GM21619 (cell line): ENCODE data around the gene AGTRAP.
A peak's percentile ranks its signal among the peaks of the same experiment; 100 is the strongest.

ENCODE experiments used
- ATAC-seq: cut with Tn5 transposase; IDR thresholded peaks from one replicate; pipeline ENCODE4 v1.9.1; 2021; ENCODE audit not compliant: unreplicated experiment

Gene AGTRAP

DNA sequence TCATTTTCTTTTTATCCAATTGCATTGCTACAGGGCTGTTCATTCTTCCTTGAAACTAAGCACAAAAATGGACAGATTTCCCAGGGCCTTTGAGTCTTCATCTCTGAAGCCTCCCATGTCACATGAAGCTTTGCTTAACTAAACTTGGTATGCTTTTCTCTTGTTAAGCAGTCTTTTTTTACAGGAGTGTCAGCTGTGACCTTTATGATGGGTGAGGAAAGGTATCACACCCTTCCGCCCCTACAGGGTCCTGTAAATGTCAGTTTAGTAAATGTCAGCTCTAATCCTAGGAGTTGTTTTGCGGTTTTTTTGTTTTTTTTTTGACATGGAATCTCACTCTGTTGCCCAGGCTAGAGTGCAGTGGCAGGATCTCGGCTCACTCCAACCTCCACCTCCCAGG, 2.6 kb upstream of the AGTRAP start:
- ATAC-seq, result no peak

DNA sequence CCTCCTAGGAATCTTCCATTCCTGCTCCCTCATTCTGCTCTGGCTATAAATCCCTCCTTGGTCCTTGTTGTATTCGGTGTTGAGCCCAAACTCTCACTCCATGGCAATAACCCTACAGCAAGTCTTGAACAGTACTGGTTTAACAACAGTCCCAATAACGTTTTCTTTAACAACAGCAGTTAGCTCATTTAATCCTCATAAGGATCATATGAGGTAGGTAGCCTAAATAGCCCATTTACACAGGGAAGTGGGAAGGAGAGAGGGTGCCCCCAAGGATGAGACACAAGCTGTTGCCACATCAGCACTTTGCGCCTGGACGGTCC, 444 bp upstream of the AGTRAP start:
- no peak for ATAC-seq

- ATAC-seq, result peak; percentile 31
Measured at GRCh38 chr1:11736746-11737639, 1.1 kb downstream of the AGTRAP start.

- no peak for ATAC-seq
Measured at GRCh38 chr1:11738096-11738495, 2.2 kb downstream of the AGTRAP start.

DNA sequence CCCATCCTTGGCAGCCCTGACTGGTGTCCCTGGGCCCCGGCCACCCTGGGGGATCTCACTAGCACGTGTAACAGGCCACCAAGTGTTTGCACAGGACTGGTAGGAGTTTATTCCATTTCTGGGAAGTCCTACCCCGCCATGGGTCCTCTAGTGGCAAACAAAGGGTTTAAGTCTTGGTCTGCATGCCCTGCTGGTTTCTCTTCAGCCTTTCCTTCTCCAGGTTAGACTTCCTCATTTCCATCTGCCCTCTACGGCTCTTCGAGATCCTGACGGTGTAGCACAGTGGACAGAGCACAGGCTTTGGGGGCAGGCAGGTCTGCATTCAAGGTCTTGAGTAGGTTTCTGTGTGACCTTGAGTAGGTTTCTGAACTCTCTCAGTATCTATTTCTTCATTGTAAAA, 2.8 kb downstream of the AGTRAP start:
- ATAC-seq, result no peak

GRCh38 chr1:11740258-11741192, 4.6 kb downstream of the AGTRAP start:
- ATAC-seq, result no peak

GRCh38 chr1:11741482-11741881, 5.5 kb downstream of the AGTRAP start:
- no peak for ATAC-seq

GRCh38 chr1:11741919-11742558, 6.1 kb downstream of the AGTRAP start:
- ATAC-seq, result no peak

- no peak for ATAC-seq
Measured at GRCh38 chr1:11744287-11744686, 8.4 kb downstream of the AGTRAP start.

DNA sequence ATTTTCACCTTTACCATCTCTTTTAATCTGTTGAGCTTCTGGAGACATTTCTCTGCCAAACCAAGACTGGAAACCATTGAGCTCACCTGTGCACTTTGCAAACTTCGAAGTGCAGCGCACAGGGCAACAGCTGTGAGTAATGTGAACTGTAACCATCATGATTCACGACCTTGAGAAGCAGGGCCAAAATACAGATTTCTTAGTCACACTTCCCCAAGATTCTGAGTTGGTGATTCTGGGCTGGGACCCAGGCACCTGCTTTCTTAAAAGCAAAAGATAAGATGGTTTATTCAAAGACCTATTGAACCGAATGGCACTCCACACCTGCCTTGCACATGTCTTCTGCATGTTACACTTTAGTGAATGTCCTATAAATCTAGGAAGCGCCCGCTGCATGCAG, 10.2 kb downstream of the AGTRAP start:
- ATAC-seq, result no peak

- ATAC-seq, result no peak
Measured at GRCh38 chr1:11746795-11747487, 11.0 kb downstream of the AGTRAP start.

GRCh38 chr1:11748294-11749202, 12.6 kb downstream of the AGTRAP start:
- no peak for ATAC-seq

DNA sequence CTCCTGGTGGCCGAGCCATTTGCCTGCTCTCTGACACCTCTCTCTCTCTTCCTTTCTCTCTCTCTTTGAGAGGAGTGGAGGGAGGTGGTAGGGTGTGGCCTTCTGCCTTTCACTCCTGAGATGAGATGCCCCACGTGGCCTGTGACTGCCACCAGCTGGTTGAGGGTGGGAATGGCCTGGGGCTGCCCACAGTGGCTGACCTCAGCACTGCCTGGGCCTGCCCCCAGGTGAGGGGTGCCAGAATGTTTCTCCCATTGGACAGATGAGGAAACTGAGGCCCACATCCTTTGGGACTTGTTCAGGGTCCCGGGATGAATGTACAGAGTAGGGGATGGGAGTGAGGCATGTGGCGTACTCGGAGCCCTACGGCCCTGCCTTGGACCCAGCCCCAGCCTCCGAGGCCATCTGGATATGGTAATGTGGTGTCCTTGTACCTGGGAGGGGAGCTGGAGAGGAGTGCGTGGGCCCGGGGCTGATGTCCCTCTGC, 13.3 kb downstream of the AGTRAP start:
- ATAC-seq, result no peak

GRCh38 chr1:11749996-11750395, 14.1 kb downstream of the AGTRAP start:
- ATAC-seq, result no peak

DNA sequence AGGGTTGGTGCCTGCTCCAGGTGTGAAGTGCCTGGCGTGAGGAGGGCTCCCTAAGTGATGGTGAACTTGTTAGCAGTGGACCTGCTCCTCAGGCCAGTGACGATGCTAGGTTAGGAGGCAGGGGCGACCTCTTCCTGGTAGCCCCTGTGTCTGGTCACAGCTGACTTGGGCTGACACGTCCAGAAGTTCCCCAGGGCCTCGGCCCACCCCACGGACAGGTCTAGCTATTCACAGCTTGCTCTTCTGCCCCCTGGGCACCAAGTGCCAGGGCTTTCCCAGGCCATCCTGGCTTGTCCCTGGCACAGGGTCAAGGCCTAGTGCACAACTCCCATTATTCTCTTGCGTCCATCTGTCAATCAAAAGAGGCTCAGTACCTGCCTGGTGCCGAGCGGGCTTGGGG, 15.2 kb downstream of the AGTRAP start:
- ATAC-seq, result no peak

- ATAC-seq, result no peak
Measured at GRCh38 chr1:11752359-11753088, 16.6 kb downstream of the AGTRAP start.

- ATAC-seq, result no peak
Measured at GRCh38 chr1:11753555-11754208, 17.7 kb downstream of the AGTRAP start.

GRCh38 chr1:11757047-11757446, 21.1 kb downstream of the AGTRAP start:
- ATAC-seq, result no peak

DNA sequence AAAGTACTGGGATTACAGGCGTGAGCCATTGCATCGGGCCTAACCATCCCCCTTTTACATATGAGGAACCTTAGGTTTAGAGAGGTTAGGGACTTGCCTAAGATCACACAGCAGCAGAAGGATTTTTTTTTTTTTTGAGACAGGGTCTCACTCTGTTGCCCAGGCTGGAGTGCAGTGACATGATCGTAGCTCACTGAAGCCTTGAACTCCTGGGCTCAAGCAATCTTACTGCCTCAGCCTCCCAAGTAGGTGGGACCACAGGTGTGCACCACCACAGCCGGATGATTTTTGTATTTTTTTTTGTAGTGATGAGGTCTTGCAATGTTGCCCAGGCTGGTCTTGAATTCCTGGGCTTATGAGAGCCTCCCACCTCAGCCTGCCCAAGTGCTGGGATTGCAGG, 23.9 kb downstream of the AGTRAP start:
- no peak for ATAC-seq
